LHCN-M2 (cell line): ENCODE measurements around the gene CRYBG2. TPM values are rescaled to one million over a fixed set of nuclear protein-coding genes. Genes with fewer than 3 reads are reported as not detected.
"Not testable (repeated sequence)": the region's sequence is repeated elsewhere in the genome, so short reads cannot be mapped to it uniquely, and the experiment has no call there.

ENCODE experiments used
- DNase-seq: peaks from one replicate; pipeline ENCODE4 v3.0.0-alpha.2; 2012; ENCODE audit warnings: low read depth
- total RNA-seq: library from RNA; depleted of rRNA; stranded (reverse); fragments of >200 nt; gene quantifications from 2 replicates; pipeline ENCODE4 v1.2.3, GENCODE V29; 2014

Gene CRYBG2
- total RNA-seq, 1 experiment from 2014 or later: not detected

DNA sequence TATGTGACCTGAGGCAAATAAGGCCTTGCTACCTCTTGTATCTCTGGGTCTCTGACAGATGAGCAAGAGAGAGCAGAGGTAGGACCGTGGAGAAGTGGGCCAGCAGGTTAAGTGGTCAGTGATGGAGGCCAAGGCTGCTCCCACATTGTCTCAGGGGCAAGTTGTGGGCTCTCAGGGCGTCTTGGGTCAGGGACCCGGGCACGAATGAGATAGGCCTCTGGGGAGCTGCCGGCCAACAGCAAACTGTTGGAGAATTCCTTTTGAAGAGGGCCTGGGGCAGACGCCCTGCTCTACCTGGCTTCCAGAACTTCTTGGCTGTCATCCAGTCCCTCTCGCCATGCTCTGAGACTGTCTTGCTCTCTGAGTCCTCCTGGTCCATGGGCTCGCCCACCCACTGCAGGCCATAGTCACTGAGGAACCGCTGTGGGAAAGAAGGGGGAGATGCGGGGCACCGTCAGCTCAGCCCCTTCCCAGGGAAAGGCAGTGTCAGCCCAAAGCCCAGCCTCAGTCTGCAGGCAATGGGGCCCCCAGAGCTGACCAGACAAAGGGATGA lies 59.9 kb downstream of the CRYBG2 start:
- DNase-seq: no peak

DNA sequence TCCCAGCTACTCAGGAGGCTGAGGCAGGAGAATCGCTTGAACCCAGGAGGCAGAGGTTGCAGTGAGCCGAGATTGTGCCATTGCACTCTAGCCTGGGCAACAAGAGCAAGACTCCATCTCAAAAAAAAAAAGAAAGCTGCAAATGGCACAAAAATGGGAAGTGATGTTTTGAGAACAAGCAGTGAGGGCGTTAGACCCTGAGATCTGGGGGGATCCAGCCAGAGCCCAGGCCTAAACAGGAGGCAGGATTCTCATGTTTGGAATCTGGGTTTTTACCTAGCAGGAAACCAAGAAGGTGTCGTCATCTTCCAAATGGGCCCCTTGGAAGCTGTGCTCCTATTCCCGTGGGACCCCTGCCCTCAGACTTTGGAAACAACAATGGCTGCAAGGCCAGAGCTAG lies 61.2 kb downstream of the CRYBG2 start:
- not testable (repeated sequence) for DNase-seq

DNA sequence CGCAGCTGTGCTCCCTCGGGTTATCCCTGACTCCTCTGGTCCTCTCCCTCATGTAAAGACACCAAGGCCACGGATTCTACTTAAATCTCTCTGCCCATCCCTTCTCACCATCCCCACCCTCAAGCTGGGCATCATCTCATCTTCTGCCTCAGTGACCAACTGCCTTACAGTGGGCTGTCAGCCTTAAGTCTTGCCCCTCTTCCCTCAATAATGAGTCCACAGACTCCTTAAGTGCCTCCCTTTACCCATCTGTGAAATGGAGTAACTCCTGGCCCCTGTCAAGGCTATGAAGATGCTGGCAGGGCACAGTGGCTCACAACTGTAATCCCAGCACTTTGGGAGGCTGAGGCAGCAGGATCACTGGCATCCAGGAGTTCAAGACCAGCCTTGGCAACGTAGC lies 62.0 kb downstream of the CRYBG2 start:
- no peak for DNase-seq

DNA sequence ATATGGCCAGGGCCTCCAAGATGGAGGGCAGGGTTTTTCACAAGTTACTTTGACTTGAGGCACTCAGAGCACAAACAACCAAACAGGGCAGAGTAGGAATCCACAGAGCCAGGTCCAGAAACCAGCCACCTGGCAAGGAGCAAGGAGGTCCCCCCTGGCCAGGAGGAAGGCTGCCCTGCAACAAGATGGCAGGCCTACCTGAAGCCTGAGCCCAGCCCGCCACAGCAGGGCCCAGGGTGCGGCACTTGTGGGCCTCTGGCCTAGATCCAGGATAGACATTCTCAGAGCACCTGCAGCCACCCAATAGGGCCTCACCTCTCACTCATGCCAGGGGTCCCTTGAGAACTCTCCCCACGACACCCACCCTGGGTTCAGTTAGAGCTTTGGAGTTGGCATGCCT lies 62.5 kb downstream of the CRYBG2 start:
- no peak for DNase-seq

DNA sequence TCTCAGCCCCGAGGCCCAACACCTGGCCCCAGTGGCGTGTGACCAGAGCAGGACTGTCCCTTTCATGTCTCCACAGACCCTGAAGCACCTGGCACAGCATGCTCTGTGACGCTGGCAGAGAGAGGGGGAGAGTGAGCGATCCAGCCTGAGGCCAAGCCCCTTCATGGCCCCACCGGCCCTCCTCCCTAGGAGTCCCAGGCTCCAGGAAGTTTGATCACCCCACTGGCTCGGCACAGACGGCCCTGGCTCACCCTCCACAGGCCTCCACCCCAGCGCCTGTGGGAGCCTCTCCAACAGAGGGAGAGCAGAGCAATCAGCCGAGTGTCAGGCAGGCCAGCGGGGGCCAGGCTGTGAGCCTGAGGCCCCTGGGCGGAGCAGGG lies 63.1 kb downstream of the CRYBG2 start:
- DNase-seq: no peak

DNA sequence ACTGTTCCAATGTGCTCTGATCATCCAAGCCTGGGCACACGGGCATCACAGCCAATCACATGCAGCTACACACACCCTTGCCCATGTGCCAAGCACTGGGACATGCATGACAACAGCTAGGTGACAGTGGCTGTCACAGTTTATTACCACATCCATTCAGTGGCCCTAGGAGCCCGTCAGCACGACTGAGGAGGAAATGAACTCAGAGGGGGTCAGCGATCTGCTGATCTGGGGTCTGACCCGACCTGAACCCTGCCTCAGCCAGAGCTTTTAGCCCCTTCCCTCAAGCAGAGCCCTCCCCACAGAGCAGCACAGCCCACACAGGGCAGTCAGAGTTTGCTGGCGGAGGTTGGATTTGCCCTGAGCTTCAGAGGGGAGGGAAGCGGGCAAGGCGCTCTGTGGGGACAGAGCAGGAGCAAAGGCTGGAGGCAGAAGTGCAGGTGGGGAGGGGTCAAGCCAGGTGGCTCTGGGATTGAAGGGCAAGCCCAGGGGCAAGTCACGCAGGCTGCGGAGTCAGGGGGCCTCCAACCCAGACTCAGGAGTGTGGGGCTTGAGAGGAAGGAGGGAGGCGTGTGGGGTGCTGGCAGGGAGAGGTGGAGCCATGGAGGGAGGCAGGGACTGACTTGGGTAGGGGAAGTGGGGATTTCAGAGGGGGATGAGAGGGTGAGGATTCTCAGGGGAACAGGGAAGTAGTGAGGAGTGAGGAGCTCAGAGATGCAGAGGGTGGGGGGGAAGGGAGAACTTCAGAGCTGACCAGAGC lies 63.6 kb downstream of the CRYBG2 start:
- DNase-seq: no peak

DNA sequence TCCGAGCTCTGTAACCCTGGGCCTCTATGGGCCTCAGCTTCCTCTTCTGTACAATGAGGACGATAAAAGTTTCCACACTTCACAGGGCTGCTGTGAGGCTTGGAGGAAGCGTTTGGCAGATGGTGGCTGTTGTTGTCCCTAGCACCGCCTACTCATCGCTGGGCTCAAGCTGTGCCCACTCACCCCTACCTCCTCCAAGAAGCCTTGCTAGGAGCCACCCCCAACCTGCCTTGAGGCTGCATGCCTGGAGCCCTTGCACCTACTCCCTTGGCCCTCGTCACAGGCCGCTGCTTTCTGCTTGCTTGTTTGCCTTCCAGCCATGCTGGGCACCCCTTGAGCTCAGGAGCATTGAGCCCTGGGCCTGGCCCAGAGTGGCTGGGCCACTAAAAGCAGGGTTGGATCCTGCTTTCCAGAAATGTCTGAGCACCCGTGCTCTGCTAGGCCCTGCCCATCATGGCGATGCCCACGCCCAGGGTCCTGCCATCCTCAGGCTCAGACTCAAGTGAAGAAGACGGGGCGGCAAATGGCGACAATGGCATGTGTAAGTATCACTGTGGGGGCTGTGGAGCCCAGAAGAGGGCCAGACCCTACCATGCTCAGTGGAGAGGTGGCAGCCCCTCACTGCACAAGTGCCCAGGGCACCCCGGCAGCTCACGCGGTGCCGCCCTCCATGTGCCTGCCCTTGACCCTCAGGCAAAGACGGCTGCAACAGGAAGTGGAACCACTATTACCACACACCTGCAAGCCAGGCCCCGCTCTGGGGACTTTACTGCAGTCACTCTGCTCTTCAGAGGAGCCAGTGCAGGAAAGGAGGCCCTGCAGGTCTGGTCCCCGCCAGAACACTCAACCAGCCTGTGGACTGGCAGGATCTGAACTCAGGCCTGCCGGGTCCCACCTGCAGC lies 64.5 kb downstream of the CRYBG2 start:
- DNase-seq: no peak

DNA sequence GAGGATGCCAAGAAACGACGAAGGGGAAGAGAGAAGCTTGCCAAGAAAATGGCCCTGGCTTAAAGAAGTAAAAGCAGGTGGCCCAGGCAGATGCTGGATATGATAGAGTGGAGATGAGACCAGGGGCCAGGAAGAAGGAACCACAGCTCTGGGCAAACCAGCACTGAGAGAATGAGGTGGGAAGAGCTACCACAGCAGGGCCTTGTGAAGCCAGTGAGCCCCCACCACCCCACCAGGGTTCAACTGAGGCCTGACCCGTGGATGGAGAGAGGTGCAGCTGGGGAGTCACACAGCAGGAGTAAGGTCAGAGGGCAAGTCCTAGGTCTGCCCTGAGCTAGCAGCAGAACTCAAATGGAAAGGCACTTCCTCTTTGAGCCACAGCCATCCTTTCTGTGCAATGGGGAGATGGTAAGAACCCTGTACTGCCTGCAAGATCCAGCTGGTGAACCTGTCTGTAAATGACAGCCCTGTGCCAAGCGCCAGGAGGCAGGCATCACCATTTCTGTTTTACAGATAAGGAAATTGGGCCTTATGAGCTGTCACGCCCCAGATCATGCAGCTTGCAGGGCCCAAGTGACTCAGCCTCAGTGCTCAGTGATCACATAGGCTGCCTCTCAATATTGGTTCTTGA lies 65.5 kb downstream of the CRYBG2 start:
- DNase-seq: no peak

DNA sequence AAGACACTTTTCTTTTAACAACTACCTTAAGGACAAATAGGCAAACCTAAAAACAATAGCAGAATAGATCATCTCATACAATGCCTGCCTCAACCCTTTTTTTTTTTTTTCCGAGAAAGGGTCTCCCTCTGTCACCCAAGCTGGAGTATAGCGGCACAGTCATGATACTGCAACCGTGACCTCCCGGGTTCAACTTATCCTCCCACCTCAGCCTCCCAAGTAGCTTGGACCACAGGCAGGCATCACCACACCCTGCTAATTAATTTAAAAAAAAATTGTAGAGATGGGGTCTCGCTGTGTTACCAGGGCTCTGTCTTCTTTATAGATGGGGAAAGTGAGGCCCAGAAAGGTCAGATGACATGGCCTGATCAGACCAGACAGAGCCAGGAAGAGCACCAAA lies 66.1 kb downstream of the CRYBG2 start:
- DNase-seq: no peak

DNA sequence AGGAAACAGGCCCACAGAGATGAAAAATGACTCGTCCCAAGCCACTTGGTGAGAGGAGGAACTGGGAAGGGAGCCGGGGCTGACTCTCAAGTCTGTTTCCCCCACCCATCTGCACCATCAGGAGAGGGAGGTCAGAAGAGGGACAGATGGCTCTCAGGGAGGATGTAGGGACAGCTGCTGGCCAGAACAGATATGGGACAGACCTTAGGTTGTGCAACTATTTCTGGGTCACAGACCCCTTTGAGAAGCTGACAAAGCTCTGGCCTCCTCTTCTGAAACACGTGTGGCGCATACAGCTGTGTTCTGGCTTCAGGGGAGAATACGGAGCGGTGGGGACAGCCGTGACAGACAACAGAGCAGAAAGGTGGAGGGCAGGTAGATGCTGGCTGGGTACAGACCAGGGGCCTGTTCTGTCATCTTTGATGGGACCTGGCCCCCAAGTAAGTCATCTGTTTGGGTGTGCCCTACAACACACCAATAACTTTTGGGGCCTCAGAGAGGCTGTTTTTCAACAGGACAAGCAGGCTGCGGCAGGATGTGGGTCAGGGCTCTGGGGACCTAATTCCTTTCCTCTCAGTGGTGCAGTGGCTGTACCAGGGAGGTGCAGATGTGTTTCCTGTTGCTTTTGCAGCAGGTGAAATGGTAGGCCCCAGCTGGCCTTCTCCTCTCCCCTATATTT lies 66.8 kb downstream of the CRYBG2 start:
- peak; percentile 52 for DNase-seq

DNA sequence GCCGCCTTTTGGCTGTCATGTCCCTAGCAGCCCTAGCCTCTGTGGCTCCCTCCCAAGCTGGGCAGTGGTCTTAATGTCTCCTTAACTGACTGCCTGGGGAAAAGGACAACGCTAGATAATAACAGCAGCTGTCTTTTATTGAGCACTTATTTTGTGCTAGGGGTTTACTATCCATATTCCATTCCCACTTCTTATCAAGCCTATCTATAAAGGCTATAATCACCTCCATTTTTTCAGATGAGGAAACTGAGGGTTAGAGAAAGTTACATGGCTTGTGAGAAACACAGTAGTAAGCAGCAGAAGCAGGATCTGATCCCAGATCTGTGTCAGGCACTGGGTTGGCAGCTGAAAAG lies 67.9 kb downstream of the CRYBG2 start:
- DNase-seq: no peak

DNA sequence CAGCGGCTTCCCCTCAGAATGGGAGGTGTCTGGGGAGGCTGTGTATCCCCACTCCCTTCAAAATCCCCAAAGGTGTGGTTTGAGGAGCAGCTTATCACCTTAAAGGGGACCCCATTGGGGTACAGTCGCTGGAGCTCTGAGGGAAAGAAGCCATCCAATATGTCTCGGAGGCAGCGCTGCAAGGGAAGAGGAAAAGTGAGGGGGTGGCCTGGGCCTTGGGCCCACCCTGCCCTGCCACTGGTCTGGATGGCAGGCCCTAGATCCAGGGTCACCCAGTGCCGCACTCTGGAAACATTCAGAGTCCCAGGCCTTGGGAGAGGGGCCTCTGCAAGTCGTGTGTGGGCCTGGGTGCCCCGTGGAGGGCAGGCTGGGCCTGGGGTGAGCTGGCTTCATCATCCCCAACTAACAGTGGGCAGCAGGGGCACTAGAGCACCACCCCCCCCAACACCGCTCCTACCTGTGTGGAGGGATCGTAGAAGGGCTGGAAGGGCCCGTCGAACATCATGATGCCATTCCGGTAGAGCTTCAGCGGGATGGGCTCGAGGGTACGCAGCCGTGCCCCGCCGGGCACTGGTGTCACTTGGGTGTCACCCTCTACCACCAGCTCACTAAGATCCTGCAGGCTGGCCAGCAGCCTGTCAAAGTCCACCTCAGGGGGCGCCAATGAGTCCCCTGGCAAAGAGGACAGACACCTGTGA lies 68.4 kb downstream of the CRYBG2 start:
- DNase-seq: no peak

DNA sequence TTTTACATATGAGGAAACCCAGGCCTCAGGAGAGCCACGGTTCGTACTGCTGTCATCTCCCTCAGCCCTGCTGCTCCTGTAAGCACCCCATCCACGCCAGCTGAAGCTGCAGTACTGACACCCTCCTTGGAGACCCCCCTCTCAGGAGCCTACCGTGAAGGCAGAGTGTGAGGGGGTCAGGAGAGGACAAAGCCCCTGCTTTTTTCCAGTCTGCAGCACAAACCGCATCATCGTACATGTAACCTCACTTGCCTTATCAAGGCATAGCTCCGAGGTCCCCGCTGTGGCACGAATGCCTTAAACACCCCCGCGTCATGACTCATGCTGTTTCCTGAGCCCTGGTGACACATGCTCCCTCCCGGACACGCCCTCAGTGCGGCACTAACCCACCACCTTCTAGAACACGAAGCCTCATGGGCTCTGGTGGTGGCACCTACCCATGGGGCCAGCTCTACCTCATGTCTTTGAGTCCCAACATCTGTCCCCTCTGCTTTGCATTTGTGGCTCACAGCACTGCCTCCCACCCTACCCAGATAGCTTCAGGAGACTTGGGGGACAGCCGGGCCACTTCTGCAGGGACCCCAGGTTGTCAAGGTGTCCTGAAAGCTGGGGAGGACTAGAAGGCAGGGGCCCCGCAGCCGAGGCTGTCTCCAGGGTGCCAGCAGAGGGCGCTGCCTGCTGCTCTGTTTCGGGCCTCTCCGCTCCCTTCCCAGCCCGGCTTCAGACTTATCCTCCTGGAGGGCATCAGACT lies 69.2 kb downstream of the CRYBG2 start:
- peak; percentile 91 for DNase-seq

DNA sequence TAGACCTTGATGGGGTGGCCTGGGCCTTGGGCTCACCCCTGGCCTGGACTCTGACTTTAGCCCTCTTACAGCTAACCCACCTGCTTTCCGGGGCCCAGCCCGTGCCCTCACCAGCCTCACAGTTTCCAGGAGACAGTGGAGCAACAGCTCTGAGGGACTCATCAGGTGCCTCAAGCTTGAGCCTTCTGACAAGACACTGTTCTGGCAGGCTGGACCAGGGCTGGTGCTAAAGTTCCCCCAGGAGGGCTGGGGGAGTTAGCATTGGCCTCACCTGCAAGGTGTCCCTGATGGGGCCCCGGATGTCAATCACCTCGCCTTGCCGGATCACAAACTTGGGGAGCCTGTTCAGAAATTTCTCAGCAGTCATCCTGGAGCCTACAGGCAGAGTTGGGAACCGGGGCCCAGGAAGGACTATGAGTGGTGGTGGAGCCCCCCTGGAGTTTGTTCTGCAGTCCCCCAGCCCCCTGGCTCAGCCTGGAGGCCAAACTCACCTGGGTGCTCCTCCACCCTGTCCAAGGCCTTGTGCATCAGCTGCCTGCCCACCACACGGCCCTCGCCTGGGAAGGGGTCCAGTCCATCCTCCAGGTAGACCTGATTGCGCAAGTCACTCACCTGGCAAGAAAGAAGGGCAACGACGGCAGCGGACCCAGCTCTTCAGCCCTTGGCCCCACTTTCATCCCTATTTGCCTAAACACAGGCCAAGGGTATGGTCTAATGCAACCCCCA lies 69.9 kb downstream of the CRYBG2 start:
- DNase-seq: no peak

DNA sequence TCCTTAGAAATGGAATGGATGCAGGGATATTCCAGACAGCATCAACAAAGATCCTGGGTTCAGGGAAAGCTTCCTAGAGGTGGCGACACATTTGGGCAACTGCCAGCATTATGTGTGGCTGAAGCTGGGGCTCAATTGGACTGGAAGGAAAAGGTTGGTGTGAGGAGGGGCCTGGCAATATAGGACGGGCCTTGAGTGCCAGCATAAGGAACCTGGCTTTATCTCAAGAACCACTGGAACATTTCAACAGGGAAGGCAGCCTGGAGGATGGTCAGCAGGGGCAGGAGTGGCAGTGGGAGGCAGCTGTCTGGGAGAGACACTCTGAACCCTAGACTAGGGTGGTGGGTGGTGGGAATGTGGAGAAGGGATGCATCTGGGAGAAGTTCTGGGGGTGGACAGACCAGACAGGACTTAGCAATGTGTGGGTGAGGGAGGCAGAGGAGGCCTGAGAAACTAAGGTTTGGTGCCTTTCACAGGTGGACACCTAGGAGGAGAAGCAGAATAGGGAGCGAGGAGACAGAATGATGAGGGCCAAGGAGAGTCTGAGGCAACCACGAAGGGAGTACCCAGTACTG lies 70.6 kb downstream of the CRYBG2 start:
- DNase-seq: peak; percentile 32

DNA sequence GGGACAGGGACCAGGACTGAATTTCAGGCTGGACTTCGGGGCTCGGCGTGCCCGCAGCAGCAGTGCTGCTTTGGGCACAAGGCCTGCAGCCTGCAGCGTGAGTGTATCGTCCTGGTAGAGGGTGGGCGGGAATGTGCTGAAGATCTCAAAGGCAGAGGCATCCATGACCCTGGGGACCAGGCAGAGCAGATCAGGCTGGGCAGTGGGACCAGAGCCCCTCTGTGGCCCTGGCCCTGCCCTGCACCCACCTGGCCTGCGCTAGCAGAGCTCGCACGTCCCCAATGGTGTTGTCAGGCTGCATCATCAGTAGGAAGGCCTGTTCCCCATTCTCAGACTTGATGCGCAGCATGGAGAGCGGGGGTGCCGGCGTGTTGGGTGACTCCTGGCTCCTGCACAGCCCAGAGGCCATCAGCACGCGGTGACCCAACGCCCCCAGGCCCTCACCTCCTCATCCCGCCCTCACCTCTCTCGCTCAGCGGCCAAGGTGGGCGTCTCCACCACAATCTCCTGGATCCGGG lies 71.5 kb downstream of the CRYBG2 start:
- DNase-seq: no peak

DNA sequence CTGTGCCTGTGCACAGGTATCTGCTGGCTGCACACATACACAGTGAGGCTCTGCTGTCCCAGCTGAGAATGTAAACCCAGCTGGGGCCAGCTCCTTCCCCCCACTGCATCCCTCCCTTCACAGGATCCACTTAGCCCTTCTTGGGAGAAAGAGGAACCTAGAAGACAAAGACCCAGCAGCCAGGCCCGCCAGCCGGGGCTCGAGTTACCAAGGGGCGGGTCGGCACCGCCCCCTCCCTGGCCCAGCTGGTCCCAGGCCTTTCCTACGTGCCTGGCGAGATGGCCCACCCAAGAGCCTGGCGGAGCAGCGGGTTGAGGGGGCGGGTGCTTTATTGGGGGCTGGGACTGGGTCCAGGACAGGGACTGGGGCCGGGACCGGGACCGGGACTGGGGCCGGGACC lies 72.0 kb downstream of the CRYBG2 start:
- DNase-seq: no peak

DNA sequence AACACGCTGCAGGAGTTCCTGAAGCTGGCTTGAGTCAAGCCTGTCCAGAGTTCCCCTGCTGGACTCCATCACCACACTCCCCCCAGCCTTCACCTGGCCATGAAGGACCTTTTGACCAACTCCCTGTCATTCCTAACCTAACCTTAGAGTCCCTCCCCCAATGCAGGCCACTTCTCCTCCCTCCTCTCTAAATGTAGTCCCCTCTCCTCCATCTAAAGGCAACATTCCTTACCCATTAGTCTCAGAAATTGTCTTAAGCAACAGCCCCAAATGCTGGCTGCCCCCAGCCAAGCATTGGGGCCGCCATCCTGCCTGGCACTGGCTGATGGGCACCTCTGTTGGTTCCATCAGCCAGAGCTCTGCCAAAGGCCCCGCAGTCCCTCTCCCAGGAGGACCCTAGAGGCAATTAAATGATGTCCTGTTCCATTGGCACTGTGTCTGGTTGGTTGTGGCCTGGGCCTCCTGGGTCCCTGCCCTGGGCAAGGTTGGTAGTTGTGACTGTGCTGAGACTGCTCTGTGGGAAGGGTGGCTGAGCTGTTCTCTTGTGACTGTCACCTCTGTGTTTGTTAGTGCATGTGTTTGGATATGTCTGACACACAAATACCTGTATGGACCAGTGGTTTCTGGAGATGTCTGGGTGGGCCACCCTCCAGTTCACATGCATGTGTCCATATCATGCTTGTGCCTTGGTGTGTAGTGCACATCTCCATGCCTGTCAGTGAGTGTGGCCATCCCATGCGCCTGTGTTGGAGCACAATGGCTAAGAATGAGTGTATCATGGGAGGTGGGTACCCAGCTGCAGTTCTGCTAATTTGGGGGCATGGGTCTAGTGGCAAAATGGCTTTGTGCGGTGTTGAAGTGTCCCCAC lies 72.6 kb downstream of the CRYBG2 start:
- DNase-seq: peak; percentile 17
